ENCODE data around the gene LDB3. TPM values are rescaled to one million over a fixed set of nuclear protein-coding genes. Genes with fewer than 3 reads are reported as not detected.

LDB3 gene
- total and polyA plus RNA-seq, 2 experiments from 2014 or later: 0.05 to 0.11 TPM

GRCh38 chr10:86752311-86752710 is 84.0 kb downstream of the LDB3 start:
- peaks cover 11% of the 10 kb centered on the region; the same call in 1 of the 2 replicates for H3F3A ChIP-seq (ENCODE audit: insufficient read depth)
- H3K4me3 ChIP-seq: no peak overlapping the region
- DNase-seq: no peak
- no peaks in the 10 kb centered on the region for H3K36me3 ChIP-seq (ENCODE audit: low read depth)
- H3K4me1 ChIP-seq (ENCODE audit: insufficient read depth): peaks cover 13% of the 10 kb centered on the region
- TF ChIP-seq EZH2 (IDR thresholded peaks at IDR 0.05; ENCODE audit: insufficient read depth, poor library complexity, severe bottlenecking) (no peak), EZH2phosphoT487 (IDR thresholded peaks at IDR 0.05; ENCODE audit: insufficient read depth, low read depth) (no peak)
- H3K9me2 ChIP-seq (ENCODE audit: insufficient read depth): no peaks in the 10 kb centered on the region
- no peak overlapping the region for H3K9ac ChIP-seq
- no peaks in the 10 kb centered on the region for H3K27me3 ChIP-seq (replicated peaks; ENCODE audit: insufficient read depth)
- no peaks in the 10 kb centered on the region for H4K20me1 ChIP-seq (ENCODE audit: insufficient read depth)
- H3K27ac ChIP-seq: no peak overlapping the region
- no peak overlapping the region for H3K4me2 ChIP-seq (ENCODE audit: unreplicated experiment)
- in situ Hi-C loops (cut with MboI): no loop called here
- no peak overlapping the region for H2AFZ ChIP-seq
- peaks cover 48% of the 10 kb centered on the region for H3K79me2 ChIP-seq (ENCODE audit: insufficient read depth)
- H3K9me3 ChIP-seq (ENCODE audit: low read depth): no peaks in the 10 kb centered on the region
- WGBS, 2 experiments (ENCODE audit: low coverage in 1 of 2, low lambda C conversion rate in 2 of 2, missing lambda C conversion rate in 2 of 2): 79 to 81% methylated on average over 4 of the region's 4 CpGs

- Histone ChIP-seq H3K27me3 (replicated peaks; ENCODE audit: insufficient read depth) (no peaks in the 10 kb centered on the region), H3K9me3 (ENCODE audit: low read depth) (no peaks in the 10 kb centered on the region), H3F3A (ENCODE audit: insufficient read depth) (0 out of 2 replicates have a peak, but pooled peaks cover 11% of the 10 kb centered on the region), H2AFZ (no peak overlapping the region), H3K79me2 (ENCODE audit: insufficient read depth) (peaks cover 55% of the 10 kb centered on the region), H3K27ac (no peak overlapping the region), H3K36me3 (ENCODE audit: low read depth) (no peaks in the 10 kb centered on the region), H3K4me2 (ENCODE audit: unreplicated experiment) (no peak overlapping the region), H3K4me1 (ENCODE audit: insufficient read depth) (peaks cover 10% of the 10 kb centered on the region), H3K9ac (no peak overlapping the region), H3K9me2 (ENCODE audit: insufficient read depth) (no peaks in the 10 kb centered on the region), H4K20me1 (ENCODE audit: insufficient read depth) (no peaks in the 10 kb centered on the region), H3K4me3 (no peak overlapping the region)
- TF ChIP-seq EZH2phosphoT487 (IDR thresholded peaks at IDR 0.05; ENCODE audit: insufficient read depth, low read depth) (no peak), EZH2 (IDR thresholded peaks at IDR 0.05; ENCODE audit: insufficient read depth, poor library complexity, severe bottlenecking) (no peak)
- no peak for DNase-seq
- in situ Hi-C loops (cut with MboI): no loop called here
- WGBS, 2 experiments (ENCODE audit: low coverage in 1 of 2, low lambda C conversion rate in 2 of 2, missing lambda C conversion rate in 2 of 2): 96% methylated on average over 2 of the region's 2 CpGs
Measured at GRCh38 chr10:86753051-86753450, 84.7 kb downstream of the LDB3 start.

DNA sequence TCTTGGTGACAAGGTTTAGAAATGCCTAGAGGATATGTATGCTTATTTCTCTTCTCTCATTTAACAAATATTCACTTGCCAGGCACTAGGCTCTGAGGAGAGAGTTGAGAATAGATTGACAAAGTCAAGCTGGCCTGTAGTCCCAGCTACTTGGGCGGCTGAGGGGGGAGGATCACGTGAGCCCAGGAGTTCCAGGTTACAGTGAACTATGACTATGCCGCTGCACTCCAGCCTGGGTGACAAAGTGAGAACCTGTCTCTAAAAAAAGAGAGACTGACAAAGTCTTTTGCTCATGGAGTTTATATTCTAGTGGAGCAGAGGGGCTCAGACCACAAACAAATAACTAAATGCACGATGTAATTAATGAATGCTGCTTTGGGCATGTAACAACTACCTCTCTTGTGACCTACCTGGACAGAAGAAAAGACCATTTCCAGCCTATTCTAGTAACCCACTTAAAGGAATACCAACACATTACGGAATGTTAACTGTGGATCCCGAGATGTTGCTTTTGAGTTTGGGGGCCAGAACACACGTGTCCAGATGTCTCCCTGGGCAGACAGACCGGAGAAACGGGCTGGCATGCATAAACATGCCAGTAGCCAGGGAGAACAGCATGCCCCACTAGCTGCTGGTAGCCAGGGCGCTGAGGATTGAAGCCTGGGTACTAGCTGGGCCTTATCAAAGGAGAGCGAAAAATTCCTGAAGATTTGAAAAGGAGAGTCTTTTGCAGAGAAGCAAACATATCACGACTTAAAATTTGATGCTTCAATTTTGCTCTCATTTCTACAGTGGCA is 85.5 kb downstream of the LDB3 start:
- Histone ChIP-seq H3K27me3 (replicated peaks; ENCODE audit: insufficient read depth) (no peaks in the 10 kb centered on the region), H3K9me3 (ENCODE audit: low read depth) (no peaks in the 10 kb centered on the region), H4K20me1 (ENCODE audit: insufficient read depth) (no peaks in the 10 kb centered on the region), H3K4me2 (ENCODE audit: unreplicated experiment) (no peak overlapping the region), H3K9ac (no peak overlapping the region), H3F3A (ENCODE audit: insufficient read depth) (0 out of 2 replicates have a peak, but pooled peaks cover 11% of the 10 kb centered on the region), H3K4me1 (ENCODE audit: insufficient read depth) (peaks cover 6% of the 10 kb centered on the region; the same call in 1 of the 2 replicates), H3K4me3 (no peak overlapping the region), H2AFZ (no peak overlapping the region), H3K79me2 (ENCODE audit: insufficient read depth) (peaks cover 63% of the 10 kb centered on the region), H3K36me3 (ENCODE audit: low read depth) (no peaks in the 10 kb centered on the region), H3K27ac (no peak overlapping the region), H3K9me2 (ENCODE audit: insufficient read depth) (no peaks in the 10 kb centered on the region)
- 75 to 78% methylated on average over 12 of the region's 12 CpGs for WGBS, 2 experiments (ENCODE audit: low coverage in 1 of 2, low lambda C conversion rate in 2 of 2, missing lambda C conversion rate in 2 of 2)
- in situ Hi-C loops (cut with MboI): no loop called here
- TF ChIP-seq EZH2 (IDR thresholded peaks at IDR 0.05; ENCODE audit: insufficient read depth, poor library complexity, severe bottlenecking): no peak
- TF ChIP-seq EZH2phosphoT487 (IDR thresholded peaks at IDR 0.05; ENCODE audit: insufficient read depth, low read depth): no peak
- no peak for DNase-seq

DNA sequence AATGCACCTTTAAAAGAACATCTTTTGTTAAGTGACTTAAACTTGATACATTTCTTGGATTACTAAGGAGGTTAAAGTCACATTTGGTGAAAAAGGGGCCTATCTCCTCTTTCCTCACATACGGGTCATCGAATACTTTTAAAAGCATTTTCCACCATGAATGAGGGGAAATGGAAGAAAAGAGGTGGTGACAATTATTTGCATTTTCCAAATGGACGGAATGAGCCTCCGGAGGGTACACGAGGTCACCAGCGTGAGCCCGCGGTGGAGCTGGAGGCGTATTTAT is 87.1 kb downstream of the LDB3 start:
- in situ Hi-C loops (cut with MboI): no loop called here
- peak overlapping the region; percentile 75 for H3K4me2 ChIP-seq (ENCODE audit: unreplicated experiment)
- peaks cover 11% of the 10 kb centered on the region; the same call in 1 of the 2 replicates for H3K4me1 ChIP-seq (ENCODE audit: insufficient read depth)
- peak overlapping the region; percentile 79 for H2AFZ ChIP-seq
- peaks cover 78% of the 10 kb centered on the region for H3K79me2 ChIP-seq (ENCODE audit: insufficient read depth)
- H3K9me3 ChIP-seq (ENCODE audit: low read depth): no peaks in the 10 kb centered on the region
- H3K9me2 ChIP-seq (ENCODE audit: insufficient read depth): no peaks in the 10 kb centered on the region
- peaks cover 19% of the 10 kb centered on the region for H3F3A ChIP-seq (ENCODE audit: insufficient read depth)
- H3K4me3 ChIP-seq: peak overlapping the region; percentile 88
- no peaks in the 10 kb centered on the region for H3K27me3 ChIP-seq (replicated peaks; ENCODE audit: insufficient read depth)
- H3K27ac ChIP-seq: peak overlapping the region; percentile 99
- WGBS, 2 experiments (ENCODE audit: low coverage in 1 of 2, low lambda C conversion rate in 2 of 2, missing lambda C conversion rate in 2 of 2): 1 to 2% methylated on average over 9 of the region's 9 CpGs
- no peak for DNase-seq
- H4K20me1 ChIP-seq (ENCODE audit: insufficient read depth): 0 out of 2 replicates have a peak, but pooled peaks cover 5% of the 10 kb centered on the region
- H3K9ac ChIP-seq: peak overlapping the region; percentile 99
- H3K36me3 ChIP-seq (ENCODE audit: low read depth): no peaks in the 10 kb centered on the region
- no peak for TF ChIP-seq EZH2phosphoT487 (IDR thresholded peaks at IDR 0.05; ENCODE audit: insufficient read depth, low read depth)
- no peak for TF ChIP-seq EZH2 (IDR thresholded peaks at IDR 0.05; ENCODE audit: insufficient read depth, poor library complexity, severe bottlenecking)
